ENCODE measurements around the gene WDR70.
"Not testable (repeated sequence)": the region's sequence is repeated elsewhere in the genome, so short reads cannot be mapped to it uniquely, and the experiment has no call there.

The WDR70 gene

GRCh38 chr5:37518356-37518755, 139.2 kb downstream of the WDR70 start:
- DNase-seq = not testable (repeated sequence)

- DNase-seq = no peak
Measured at GRCh38 chr5:37519304-37519703, 140.2 kb downstream of the WDR70 start.

- no peak for DNase-seq
Measured at GRCh38 chr5:37519807-37520206, 140.7 kb downstream of the WDR70 start.

- DNase-seq = no peak
Measured at GRCh38 chr5:37520811-37521210, 141.7 kb downstream of the WDR70 start.

- no peak for DNase-seq
Measured at GRCh38 chr5:37532976-37533740, 154.0 kb downstream of the WDR70 start.

GRCh38 chr5:37533851-37534250, 154.7 kb downstream of the WDR70 start:
- DNase-seq = no peak

- DNase-seq = no peak
Measured at GRCh38 chr5:37539459-37539858, 160.3 kb downstream of the WDR70 start.

- DNase-seq = no peak
Measured at GRCh38 chr5:37543216-37543615, 164.1 kb downstream of the WDR70 start.

- DNase-seq = no peak
Measured at GRCh38 chr5:37549411-37549810, 170.3 kb downstream of the WDR70 start.

GRCh38 chr5:37552161-37552560, 173.0 kb downstream of the WDR70 start:
- DNase-seq = no peak

- DNase-seq = no peak
Measured at GRCh38 chr5:37552770-37553719, 173.9 kb downstream of the WDR70 start.

- DNase-seq = no peak
Measured at GRCh38 chr5:37553720-37554404, 174.7 kb downstream of the WDR70 start.

GRCh38 chr5:37554405-37554739, 175.3 kb downstream of the WDR70 start:
- no peak for DNase-seq

GRCh38 chr5:37554938-37555337, 175.8 kb downstream of the WDR70 start:
- no peak for DNase-seq

- no peak for DNase-seq
Measured at GRCh38 chr5:37557734-37558293, 178.7 kb downstream of the WDR70 start.

GRCh38 chr5:37565062-37565670, 186.0 kb downstream of the WDR70 start:
- no peak for DNase-seq

GRCh38 chr5:37567566-37567965, 188.4 kb downstream of the WDR70 start:
- no peak for DNase-seq

- no peak for DNase-seq
Measured at GRCh38 chr5:37568018-37568753, 189.1 kb downstream of the WDR70 start.

- no peak for DNase-seq
Measured at GRCh38 chr5:37568893-37569292, 189.8 kb downstream of the WDR70 start.

- DNase-seq = no peak
Measured at GRCh38 chr5:37569466-37569865, 190.3 kb downstream of the WDR70 start.

- DNase-seq = no peak
Measured at GRCh38 chr5:37570597-37570996, 191.5 kb downstream of the WDR70 start.

- no peak for DNase-seq
Measured at GRCh38 chr5:37571985-37572384, 192.9 kb downstream of the WDR70 start.
